T47D (cell line): ENCODE data around the gene GALE.

Source experiments
- DNase-seq, 2 experiments: peaks; one replicate each; pipeline versions ENCODE4 v3.0.0 to v3.0.0-alpha.2; 2011 to 2012; ENCODE audit warnings: low read depth in 1 of 2, low spot score in 1 of 2
- JUND ChIP-seq: IDR thresholded peaks from 2 replicates; pipeline ENCODE4 v1.6.1; 2012; ENCODE audit warnings: low read depth
- in situ Hi-C: cut with HindIII; loops from 2 replicates; pipeline ENCODE4 v1.10.0; 2016; ENCODE audit warnings: low sequenced_read_pairs, low pct_unique_long_range_greater_than_20kb

GALE gene

DNA sequence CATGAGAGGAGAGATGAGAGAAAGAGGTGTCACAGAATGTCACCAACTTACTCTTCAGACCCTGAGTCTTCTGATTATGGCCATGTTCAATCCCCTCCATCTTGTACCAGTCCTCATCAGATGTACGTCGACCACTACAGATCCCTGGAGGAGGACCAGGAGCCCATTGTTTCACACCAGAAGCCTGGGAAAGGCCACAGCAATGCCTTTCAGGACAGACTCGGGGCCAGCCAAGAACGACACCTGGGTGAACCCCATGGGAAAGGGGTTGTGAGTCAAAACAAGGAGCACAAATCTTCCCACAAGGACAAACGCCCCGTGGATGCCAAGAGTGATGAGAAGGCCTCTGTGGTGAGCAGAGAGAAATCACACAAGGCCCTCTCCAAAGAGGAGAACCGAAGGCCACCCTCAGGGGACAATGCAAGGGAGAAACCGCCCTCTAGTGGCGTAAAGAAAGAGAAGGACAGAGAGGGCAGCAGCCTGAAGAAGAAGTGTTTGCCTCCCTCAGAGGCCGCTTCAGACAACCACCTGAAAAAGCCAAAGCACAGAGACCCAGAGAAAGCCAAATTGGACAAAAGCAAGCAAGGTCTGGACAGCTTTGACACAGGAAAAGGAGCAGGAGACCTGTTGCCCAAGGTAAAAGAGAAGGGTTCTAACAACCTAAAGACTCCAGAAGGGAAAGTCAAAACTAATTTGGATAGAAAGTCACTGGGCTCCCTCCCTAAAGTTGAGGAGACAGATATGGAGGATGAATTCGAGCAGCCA, 49.3 kb downstream of the GALE start:
- in situ Hi-C loops: no loop called here
- DNase-seq: peak; percentile 49 to 74
- TF ChIP-seq JUND: no peak

DNA sequence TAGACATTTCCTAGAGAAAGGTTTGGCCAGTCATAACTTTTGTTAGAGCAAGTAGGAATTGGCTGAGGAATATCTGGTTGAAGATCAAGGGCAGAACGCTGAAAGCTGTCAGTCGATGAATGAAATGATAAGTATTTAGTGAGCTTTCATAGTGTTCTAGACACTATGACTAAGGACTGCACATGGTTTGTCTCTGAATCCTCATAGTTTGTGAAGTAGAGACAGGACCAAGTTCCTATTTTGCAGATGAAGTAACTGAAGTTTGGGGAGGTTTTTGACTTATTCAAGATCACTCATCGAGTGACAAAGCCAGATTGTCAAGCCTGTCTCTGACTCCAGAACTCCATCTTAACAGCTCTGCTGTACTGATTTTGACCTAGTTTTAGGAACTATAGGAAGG, 52.5 kb downstream of the GALE start:
- TF ChIP-seq JUND: no peak
- in situ Hi-C loops: no loop called here
- no peak for DNase-seq
